Activated CD8-positive, alpha-beta T cell treated with anti-CD3 and anti-CD28 coated beads for 36 hours (primary cell): ENCODE data around the gene GJB3. TPM values are rescaled to one million over a fixed set of nuclear protein-coding genes. Genes with fewer than 3 reads are reported as not detected.

Source experiments
- ATAC-seq: fragments of 200-7000 bp; cut with Tn5 transposase; one replicate; pipeline ENCODE4 v1.10.0; 2021; ENCODE audit warnings: mild to moderate bottlenecking, moderate library complexity
- CTCF ChIA-PET: fragments of 350-600 bp; sonication (Branson Sonifier 250); formaldehyde crosslinking; loops from one replicate; lab custom pipeline; 2021; ENCODE audit warnings: antibody characterized with exemption; lab: Charles Lee
- POLR2A ChIA-PET: fragments of 350-600 bp; sonication (Branson Sonifier 250); formaldehyde crosslinking; loops from one replicate; lab custom pipeline; 2021; ENCODE audit warnings: antibody characterized with exemption; lab: Charles Lee
- DNase-seq: peaks from one replicate; pipeline ENCODE4 v3.0.0-alpha.2; 2020
- H3K27ac Mint-ChIP-seq: one replicate; pipeline ENCODE4 v1.8.0; 2021; ENCODE audit warnings: mild to moderate bottlenecking, mixed read lengths
- H3K27me3 Mint-ChIP-seq: one replicate; pipeline ENCODE4 v1.8.0; 2021; ENCODE audit warnings: mixed read lengths
- H3K36me3 Mint-ChIP-seq: one replicate; pipeline ENCODE4 v1.8.0; 2021; ENCODE audit warnings: low read depth, mixed read lengths
- H3K4me1 Mint-ChIP-seq: one replicate; pipeline ENCODE4 v1.8.0; 2021; ENCODE audit warnings: low read depth, mixed read lengths
- H3K4me3 Mint-ChIP-seq: one replicate; pipeline ENCODE4 v1.8.0; 2021; ENCODE audit warnings: mild to moderate bottlenecking, moderate library complexity, mixed read lengths
- H3K9me3 Mint-ChIP-seq: one replicate; pipeline ENCODE4 v1.8.0; 2021; ENCODE audit warnings: mixed read lengths
- CTCF ChIP-seq: fragments of 200-600 bp; IDR thresholded peaks from one replicate; pipeline ENCODE4 v1.8.0; 2022; ENCODE audit warnings: antibody characterized with exemption, mild to moderate bottlenecking
- intact Hi-C: fragments of 100-400 bp; cut with micrococcal nuclease; formaldehyde crosslinking; loops from one replicate; pipeline ENCODE4 v1.10.0; 2022
- total RNA-seq, 2 experiments: library from RNA; stranded (reverse); gene quantifications; one replicate each; pipeline ENCODE4 v1.2.3, GENCODE V29; 2021

GJB3 gene
- total RNA-seq, 2 experiments from 2014 or later = not detected

DNA sequence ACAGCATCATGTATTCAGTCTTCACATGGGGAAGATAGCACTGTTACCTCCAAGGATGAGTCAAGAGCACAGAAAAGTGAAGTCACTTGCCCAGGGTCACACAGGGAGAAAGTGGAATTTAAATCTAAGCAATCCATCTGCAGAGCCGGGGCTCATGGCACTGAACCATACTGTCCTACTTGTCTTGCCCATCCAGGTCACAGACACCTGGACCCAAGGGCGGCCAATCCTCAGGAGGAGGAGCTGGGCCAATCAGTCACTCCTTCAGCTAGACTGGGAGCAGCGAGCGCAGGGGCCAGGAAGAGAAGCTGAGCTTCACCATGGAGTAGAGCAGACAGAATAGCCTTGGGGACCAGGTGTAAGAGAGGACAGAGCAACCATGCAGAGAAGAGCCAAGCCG, 35.3 kb upstream of the GJB3 start:
- H3K4me3 Mint-ChIP-seq = no peak overlapping the region
- DNase-seq (no peak), ATAC-seq (no peak)
- no peaks in the 10 kb centered on the region for H3K9me3 Mint-ChIP-seq
- no peak overlapping the region for H3K27ac Mint-ChIP-seq
- no peaks in the 10 kb centered on the region for H3K27me3 Mint-ChIP-seq
- H3K36me3 Mint-ChIP-seq = no peaks in the 10 kb centered on the region
- ChIA-PET POLR2A (no interaction called here), CTCF (no interaction called here)
- TF ChIP-seq CTCF = no peak
- intact Hi-C loops = loop anchor here (10.0 kb wide), 1 partner anchor 1111 kb away; no protein-coding TSS in a partner anchor
- no peaks in the 10 kb centered on the region for H3K4me1 Mint-ChIP-seq

DNA sequence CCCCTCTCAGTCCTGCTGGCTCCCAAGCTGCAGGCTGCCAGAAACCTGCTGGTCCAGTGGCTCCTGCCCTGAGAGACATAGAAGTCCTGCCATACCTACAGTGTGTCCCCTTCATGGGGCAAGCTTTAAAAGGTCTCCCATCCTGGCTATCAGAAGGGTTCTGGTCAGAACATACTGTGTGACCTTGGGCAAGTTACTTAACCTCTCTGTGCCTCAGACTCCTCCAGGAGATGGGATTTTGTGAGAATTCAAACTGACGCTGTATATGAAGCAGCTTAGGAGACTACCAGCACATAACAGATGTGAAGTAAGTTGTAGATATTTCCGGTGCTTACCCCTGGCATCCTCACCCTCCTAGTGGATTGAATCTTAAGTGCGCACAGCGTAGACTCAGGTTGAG, 34.9 kb upstream of the GJB3 start:
- no peak overlapping the region for H3K4me3 Mint-ChIP-seq
- intact Hi-C loops = loop anchor here (10.0 kb wide), 1 partner anchor 1111 kb away; no protein-coding TSS in a partner anchor
- DNase-seq (no peak), ATAC-seq (no peak)
- ChIA-PET POLR2A (interaction anchor here (0.9 kb wide), 1 partner anchor 9 kb away, joined by 3 read pairs; the partner anchor contains the start of gene GJB5), CTCF (interaction anchor here (0.9 kb wide), 1 partner anchor 90 kb away, joined by 3 read pairs; no protein-coding TSS in a partner anchor)
- no peak overlapping the region for H3K27ac Mint-ChIP-seq
- H3K36me3 Mint-ChIP-seq = no peaks in the 10 kb centered on the region
- no peaks in the 10 kb centered on the region for H3K9me3 Mint-ChIP-seq
- no peaks in the 10 kb centered on the region for H3K4me1 Mint-ChIP-seq
- no peaks in the 10 kb centered on the region for H3K27me3 Mint-ChIP-seq
- no peak for TF ChIP-seq CTCF

- no peaks in the 10 kb centered on the region for H3K4me1 Mint-ChIP-seq
- no peak for TF ChIP-seq CTCF
- H3K27ac Mint-ChIP-seq = no peak overlapping the region
- DNase-seq (no peak), ATAC-seq (no peak)
- ChIA-PET CTCF (interaction anchor here (0.9 to 1.1 kb wide), 2 partner anchors 10 to 89 kb away, joined by 3 read pairs; no protein-coding TSS in a partner anchor), POLR2A (interaction anchor here (0.9 kb wide), 1 partner anchor 8 kb away, joined by 3 read pairs; the partner anchor contains the start of gene GJB5)
- H3K4me3 Mint-ChIP-seq = no peak overlapping the region
- no peaks in the 10 kb centered on the region for H3K27me3 Mint-ChIP-seq
- no peaks in the 10 kb centered on the region for H3K9me3 Mint-ChIP-seq
- intact Hi-C loops = loop anchor here (10.0 kb wide), 1 partner anchor 1112 kb away; no protein-coding TSS in a partner anchor
- H3K36me3 Mint-ChIP-seq = no peaks in the 10 kb centered on the region
These were observed 34.0 kb upstream of the GJB3 start for GRCh38 chr1:34746785-34747637.

- no peak for DNase-seq
- ATAC-seq = no peak
- H3K36me3 Mint-ChIP-seq = no peaks in the 10 kb centered on the region
- no peaks in the 10 kb centered on the region for H3K27me3 Mint-ChIP-seq
- POLR2A ChIA-PET = no interaction called here
- TF ChIP-seq CTCF = no peak
- H3K4me1 Mint-ChIP-seq = no peaks in the 10 kb centered on the region
- no peak overlapping the region for H3K27ac Mint-ChIP-seq
- no peak overlapping the region for H3K4me3 Mint-ChIP-seq
- H3K9me3 Mint-ChIP-seq = no peaks in the 10 kb centered on the region
- CTCF ChIA-PET = interaction anchor here (1.1 kb wide), 1 partner anchor 11 kb away, joined by 3 read pairs; no protein-coding TSS in a partner anchor
- intact Hi-C loops = loop anchor here (10.0 kb wide), 1 partner anchor 1113 kb away; no protein-coding TSS in a partner anchor
These were observed 33.4 kb upstream of the GJB3 start for GRCh38 chr1:34747638-34747941.

DNA sequence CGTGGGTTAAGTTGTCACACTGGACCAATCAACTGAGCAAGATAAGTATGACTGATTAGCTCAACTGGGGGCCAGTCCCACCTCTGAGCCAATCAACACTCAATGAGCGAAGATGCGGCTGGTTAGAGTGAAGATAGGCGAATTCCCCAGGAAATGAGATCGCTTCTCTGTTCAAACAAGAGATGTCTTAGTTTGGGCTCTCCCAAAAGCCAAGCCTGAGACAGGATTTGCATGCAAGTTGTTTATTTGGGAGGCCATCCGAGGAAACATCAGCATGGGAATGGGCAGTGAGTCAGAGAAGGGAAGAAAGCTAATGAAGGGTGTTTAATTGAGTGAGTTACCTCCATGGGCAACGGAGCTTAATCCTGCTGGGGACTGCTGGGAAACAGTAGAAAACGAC, 31.0 kb upstream of the GJB3 start:
- no peaks in the 10 kb centered on the region for H3K4me1 Mint-ChIP-seq
- no peak overlapping the region for H3K27ac Mint-ChIP-seq
- intact Hi-C loops = loop anchor here (10.0 kb wide), 1 partner anchor 1115 kb away; no protein-coding TSS in a partner anchor
- ChIA-PET CTCF (no interaction called here), POLR2A (no interaction called here)
- no peak overlapping the region for H3K4me3 Mint-ChIP-seq
- no peaks in the 10 kb centered on the region for H3K36me3 Mint-ChIP-seq
- no peak for TF ChIP-seq CTCF
- H3K9me3 Mint-ChIP-seq = no peaks in the 10 kb centered on the region
- DNase-seq = no peak
- no peak for ATAC-seq
- no peaks in the 10 kb centered on the region for H3K27me3 Mint-ChIP-seq
